Endodermal cell (in vitro differentiated cells): ENCODE data around the gene RBM17. TPM values are rescaled to one million over a fixed set of nuclear protein-coding genes. Genes with fewer than 3 reads are reported as not detected.
A peak's percentile ranks its signal among the peaks of the same experiment; 100 is the strongest.

Experiments used
- DNase-seq: peaks from one replicate; pipeline ENCODE4 v3.0.0-alpha.2; 2017
- H3K27ac ChIP-seq: 2 replicates; pipeline ENCODE4 v1.5.1; 2013; ENCODE audit warnings: mild to moderate bottlenecking, low read depth, low read length, moderate library complexity
- H3K27me3 ChIP-seq: 2 replicates; pipeline ENCODE4 v1.6.1; 2013; ENCODE audit warnings: mild to moderate bottlenecking, low read length, moderate library complexity; ENCODE audit not compliant: insufficient read depth, control insufficient read depth, poor library complexity, severe bottlenecking
- H3K36me3 ChIP-seq: 2 replicates; pipeline ENCODE4 v1.7.0; 2013; ENCODE audit warnings: mild to moderate bottlenecking, low read length, moderate library complexity; ENCODE audit not compliant: control insufficient read depth, insufficient read depth
- H3K4me1 ChIP-seq: one replicate; pipeline ENCODE4 v1.7.0; 2013; ENCODE audit warnings: low read length; ENCODE audit not compliant: control insufficient read depth, insufficient read depth
- H3K4me3 ChIP-seq: 2 replicates; pipeline ENCODE4 v1.5.1; 2013; ENCODE audit warnings: mild to moderate bottlenecking, low read length, moderate library complexity
- H3K9ac ChIP-seq: 2 replicates; pipeline ENCODE4 v1.6.1; 2013; ENCODE audit warnings: mild to moderate bottlenecking, low read length, moderate library complexity; ENCODE audit not compliant: poor library complexity, severe bottlenecking; ENCODE audit errors: extremely low read depth
- H3K9me3 ChIP-seq: 2 replicates; pipeline ENCODE4 v1.6.1; 2013; ENCODE audit warnings: mild to moderate bottlenecking, low read length, moderate library complexity; ENCODE audit not compliant: control insufficient read depth
- H3K27ac Mint-ChIP-seq: 2 replicates; pipeline ENCODE4 v1.8.0; 2020; ENCODE audit warnings: mixed read lengths
- H3K27me3 Mint-ChIP-seq: 2 replicates; pipeline ENCODE4 v1.8.0; 2021; ENCODE audit warnings: mild to moderate bottlenecking, mixed read lengths; ENCODE audit not compliant: insufficient read depth
- H3K36me3 Mint-ChIP-seq: 2 replicates; pipeline ENCODE4 v1.8.0; 2020; ENCODE audit warnings: low read depth, mixed read lengths
- H3K4me1 Mint-ChIP-seq: 2 replicates; pipeline ENCODE4 v1.8.0; 2020; ENCODE audit warnings: mixed read lengths
- H3K4me3 Mint-ChIP-seq: 2 replicates; pipeline ENCODE4 v1.8.0; 2020; ENCODE audit warnings: mild to moderate bottlenecking, moderate library complexity, mixed read lengths
- H3K9me3 Mint-ChIP-seq: 2 replicates; pipeline ENCODE4 v1.8.0; 2020; ENCODE audit warnings: mild to moderate bottlenecking, mixed read lengths
- CTCF ChIP-seq: fragments of 200-600 bp; sonication (generic); conservative IDR thresholded peaks from 2 replicates; pipeline ENCODE4 v1.5.0; 2021; ENCODE audit warnings: antibody characterized with exemption, mild to moderate bottlenecking
- WGBS, 2 experiments: methylation state at CpG; one replicate each; pipeline versions ENCODE4 v1.1.5 to v1.1.7; 2013; ENCODE audit warnings: missing lambda C conversion rate in 2 of 2, mixed read lengths in 1 of 2; ENCODE audit not compliant: insufficient coverage in 1 of 2, insufficient read length in 1 of 2; 5-methylcytosine and 5-hydroxymethylcytosine counted together
- total RNA-seq, 2 donors: library from RNA; stranded (reverse); fragmentation: NEBNext Ultra II Directional in 1 of 2; extraction: Animal tissue kit (Norgen Biotek cat#: 25700) in 1 of 2; gene quantifications; 2 replicates in 1 of 2; 3 replicates in 1 of 2; pipeline ENCODE4 v1.2.1, GENCODE V29; 2021

The RBM17 gene
- total RNA-seq, 2 donors from 2014 or later = 123 to 139 TPM

DNA sequence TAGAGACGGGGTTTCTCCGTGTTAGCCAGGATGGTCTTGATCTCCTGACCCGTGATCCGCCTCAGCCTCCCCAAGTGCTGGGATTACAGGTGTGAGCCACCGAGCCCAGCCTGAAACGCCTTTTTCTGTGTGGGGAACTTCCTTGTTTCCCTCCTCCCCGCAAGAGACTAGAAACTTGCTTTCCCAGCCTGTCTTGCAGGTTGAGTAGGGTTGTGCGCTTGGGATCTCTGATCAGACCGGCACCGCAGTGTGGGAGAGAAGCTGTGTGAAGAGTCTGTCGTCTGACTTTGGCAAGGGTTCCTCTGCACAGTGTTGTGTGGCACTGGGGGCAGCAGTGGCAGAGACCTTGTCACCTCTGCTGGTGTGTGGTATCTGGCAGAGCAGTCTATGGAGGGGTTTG lies 28.9 kb downstream of the RBM17 start:
- Mint-ChIP-seq H3K27me3 (no peaks in the 10 kb centered on the region), H3K36me3 (peaks cover 38% of the 10 kb centered on the region), H3K4me3 (no peak overlapping the region), H3K4me1 (peaks cover 7% of the 10 kb centered on the region), H3K9me3 (no peaks in the 10 kb centered on the region), H3K27ac (peak overlapping the region; percentile 42)
- H3K4me1 ChIP-seq = no peaks in the 10 kb centered on the region
- 95 to 97% methylated on average over 7 to 11 of the region's 11 CpGs for WGBS, 2 experiments
- no peaks in the 10 kb centered on the region for H3K9me3 ChIP-seq
- no peak for TF ChIP-seq CTCF
- no peak overlapping the region for H3K9ac ChIP-seq
- peaks cover 43% of the 10 kb centered on the region for H3K36me3 ChIP-seq
- no peaks in the 10 kb centered on the region for H3K27me3 ChIP-seq
- no peak overlapping the region for H3K4me3 ChIP-seq
- no peak overlapping the region for H3K27ac ChIP-seq
- no peak for DNase-seq

DNA sequence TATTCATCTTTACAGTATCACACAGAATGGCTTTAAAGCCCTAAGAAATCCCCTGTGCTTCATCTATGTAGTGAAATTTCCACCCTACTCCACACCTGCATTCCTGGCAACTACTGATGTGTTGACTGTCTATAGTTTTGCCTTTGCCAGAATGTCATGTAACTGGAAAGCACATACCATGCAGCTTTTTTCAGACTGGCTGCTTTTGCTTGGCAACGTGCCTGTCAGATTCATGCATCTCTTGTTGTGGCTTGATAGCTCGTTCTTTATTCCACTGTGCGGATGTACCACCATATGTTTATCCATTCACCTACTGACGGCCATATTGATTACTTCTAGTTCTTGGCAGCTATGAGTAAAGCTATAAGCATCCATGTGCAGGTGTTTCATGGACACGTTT lies 30.6 kb downstream of the RBM17 start:
- Mint-ChIP-seq H3K36me3 (peaks cover 21% of the 10 kb centered on the region), H3K27ac (no peak overlapping the region), H3K27me3 (no peaks in the 10 kb centered on the region), H3K4me3 (no peak overlapping the region), H3K9me3 (no peaks in the 10 kb centered on the region), H3K4me1 (peaks cover 7% of the 10 kb centered on the region)
- no peak overlapping the region for H3K9ac ChIP-seq
- H3K36me3 ChIP-seq = peaks cover 26% of the 10 kb centered on the region
- no peak overlapping the region for H3K27ac ChIP-seq
- TF ChIP-seq CTCF = no peak
- WGBS, 2 experiments = 88 to 93% methylated on average over 4 to 5 of the region's 5 CpGs
- no peak for DNase-seq
- no peaks in the 10 kb centered on the region for H3K27me3 ChIP-seq
- no peaks in the 10 kb centered on the region for H3K4me1 ChIP-seq
- no peak overlapping the region for H3K4me3 ChIP-seq
- H3K9me3 ChIP-seq = no peaks in the 10 kb centered on the region

GRCh38 chr10:6119962-6120361 lies 31.1 kb downstream of the RBM17 start:
- no peaks in the 10 kb centered on the region for H3K27me3 ChIP-seq
- no peak overlapping the region for H3K27ac ChIP-seq
- Mint-ChIP-seq H3K27me3 (no peaks in the 10 kb centered on the region), H3K27ac (no peak overlapping the region), H3K4me3 (no peak overlapping the region), H3K36me3 (peaks cover 16% of the 10 kb centered on the region), H3K9me3 (no peaks in the 10 kb centered on the region), H3K4me1 (peaks cover 7% of the 10 kb centered on the region)
- 94 to 96% methylated on average over 10 to 13 of the region's 13 CpGs for WGBS, 2 experiments
- no peak overlapping the region for H3K4me3 ChIP-seq
- no peaks in the 10 kb centered on the region for H3K9me3 ChIP-seq
- no peak overlapping the region for H3K9ac ChIP-seq
- DNase-seq = no peak
- peaks cover 21% of the 10 kb centered on the region for H3K36me3 ChIP-seq
- TF ChIP-seq CTCF = no peak
- H3K4me1 ChIP-seq = no peaks in the 10 kb centered on the region
